Uterus (tissue), 2 donors: ENCODE data around the gene SHH.

Source experiments
- POLR2A ChIP-seq, 2 donors: fragments of 450-650 bp; IDR thresholded peaks; one replicate each; pipeline ENCODE4 v1.6.1; 2016; ENCODE audit warnings: antibody characterized with exemption in 2 of 2, mild to moderate bottlenecking in 1 of 2, moderate library complexity in 1 of 2
- TF ChIP-seq, protein P1 (sequence below), 4 experiments: fragments of 200-600 bp in 2 of 4; fragments of 450-650 bp in 2 of 4; sonication (generic) in 2 of 4; IDR thresholded peaks; one replicate each; pipeline ENCODE4 v1.5.1; 2016 to 2019; ENCODE audit warnings: antibody characterized with exemption in 4 of 4, mild to moderate bottlenecking in 2 of 4, moderate library complexity in 1 of 4

DNA sequence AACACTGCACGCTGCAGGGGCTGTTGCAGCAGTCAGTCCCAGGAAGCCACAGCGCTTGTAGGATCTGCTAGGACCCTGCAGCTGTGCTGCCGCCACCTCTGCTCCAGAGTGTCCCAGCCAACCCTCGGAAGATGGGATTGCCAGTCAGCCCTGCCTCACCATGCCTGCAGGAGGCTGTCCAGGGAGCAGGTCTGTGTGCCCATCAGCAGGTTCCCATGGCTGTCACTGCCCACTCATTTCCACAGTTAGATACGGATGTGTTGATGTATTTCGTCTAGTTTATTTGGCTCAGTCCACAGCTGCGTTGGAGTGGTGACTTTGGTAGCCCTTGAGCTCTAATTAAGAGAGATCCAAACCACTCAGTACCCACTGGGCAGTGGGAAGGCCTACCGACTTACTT, 35.7 kb downstream of the SHH start:
- TF ChIP-seq, protein P1, sequence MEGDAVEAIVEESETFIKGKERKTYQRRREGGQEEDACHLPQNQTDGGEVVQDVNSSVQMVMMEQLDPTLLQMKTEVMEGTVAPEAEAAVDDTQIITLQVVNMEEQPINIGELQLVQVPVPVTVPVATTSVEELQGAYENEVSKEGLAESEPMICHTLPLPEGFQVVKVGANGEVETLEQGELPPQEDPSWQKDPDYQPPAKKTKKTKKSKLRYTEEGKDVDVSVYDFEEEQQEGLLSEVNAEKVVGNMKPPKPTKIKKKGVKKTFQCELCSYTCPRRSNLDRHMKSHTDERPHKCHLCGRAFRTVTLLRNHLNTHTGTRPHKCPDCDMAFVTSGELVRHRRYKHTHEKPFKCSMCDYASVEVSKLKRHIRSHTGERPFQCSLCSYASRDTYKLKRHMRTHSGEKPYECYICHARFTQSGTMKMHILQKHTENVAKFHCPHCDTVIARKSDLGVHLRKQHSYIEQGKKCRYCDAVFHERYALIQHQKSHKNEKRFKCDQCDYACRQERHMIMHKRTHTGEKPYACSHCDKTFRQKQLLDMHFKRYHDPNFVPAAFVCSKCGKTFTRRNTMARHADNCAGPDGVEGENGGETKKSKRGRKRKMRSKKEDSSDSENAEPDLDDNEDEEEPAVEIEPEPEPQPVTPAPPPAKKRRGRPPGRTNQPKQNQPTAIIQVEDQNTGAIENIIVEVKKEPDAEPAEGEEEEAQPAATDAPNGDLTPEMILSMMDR (IDR thresholded peaks at IDR 0.05): no peak
- no peak for TF ChIP-seq POLR2A (IDR thresholded peaks at IDR 0.05)
